HL-60 (cell line): ENCODE data around the gene SCN3A.

ENCODE experiments used
- CTCF ChIP-seq: IDR thresholded peaks from one replicate; pipeline ENCODE4 v1.5.1; 2011; ENCODE audit warnings: low read length, control low read depth, inconsistent platforms; ENCODE audit not compliant: insufficient read depth
- REST ChIP-seq: IDR thresholded peaks from 2 replicates; pipeline ENCODE4 v1.6.1; 2012; ENCODE audit warnings: low read depth; ENCODE audit not compliant: insufficient replicate concordance

GRCh38 chr2:165087933-165088901 is 115.6 kb downstream of the SCN3A start:
- no peak for TF ChIP-seq CTCF
- no peak for TF ChIP-seq REST
